ENCODE results near the gene SUOX. TPM values are rescaled to one million over a fixed set of nuclear protein-coding genes. Genes with fewer than 3 reads are reported as not detected.
A peak's percentile ranks its signal among the peaks of the same experiment; 100 is the strongest.

The SUOX gene
- total RNA-seq, 1 experiment from 2014 or later = 20.7 TPM

GRCh38 chr12:55965240-55965639, 31.8 kb upstream of the SUOX start:
- H3K36me3 ChIP-seq (ENCODE audit: control insufficient read depth, insufficient read depth, low read length) = peaks cover 7% of the 10 kb centered on the region; the same call in 1 of the 2 replicates
- intact Hi-C loops (cut with micrococcal nuclease; ENCODE audit: unreplicated experiment) = no loop called here
- no peak overlapping the region for H3K27ac ChIP-seq (ENCODE audit: low read length)
- no peaks in the 10 kb centered on the region for H3K27me3 ChIP-seq (ENCODE audit: control insufficient read depth, insufficient read depth, low read length)
- TF ChIP-seq, protein P1, sequence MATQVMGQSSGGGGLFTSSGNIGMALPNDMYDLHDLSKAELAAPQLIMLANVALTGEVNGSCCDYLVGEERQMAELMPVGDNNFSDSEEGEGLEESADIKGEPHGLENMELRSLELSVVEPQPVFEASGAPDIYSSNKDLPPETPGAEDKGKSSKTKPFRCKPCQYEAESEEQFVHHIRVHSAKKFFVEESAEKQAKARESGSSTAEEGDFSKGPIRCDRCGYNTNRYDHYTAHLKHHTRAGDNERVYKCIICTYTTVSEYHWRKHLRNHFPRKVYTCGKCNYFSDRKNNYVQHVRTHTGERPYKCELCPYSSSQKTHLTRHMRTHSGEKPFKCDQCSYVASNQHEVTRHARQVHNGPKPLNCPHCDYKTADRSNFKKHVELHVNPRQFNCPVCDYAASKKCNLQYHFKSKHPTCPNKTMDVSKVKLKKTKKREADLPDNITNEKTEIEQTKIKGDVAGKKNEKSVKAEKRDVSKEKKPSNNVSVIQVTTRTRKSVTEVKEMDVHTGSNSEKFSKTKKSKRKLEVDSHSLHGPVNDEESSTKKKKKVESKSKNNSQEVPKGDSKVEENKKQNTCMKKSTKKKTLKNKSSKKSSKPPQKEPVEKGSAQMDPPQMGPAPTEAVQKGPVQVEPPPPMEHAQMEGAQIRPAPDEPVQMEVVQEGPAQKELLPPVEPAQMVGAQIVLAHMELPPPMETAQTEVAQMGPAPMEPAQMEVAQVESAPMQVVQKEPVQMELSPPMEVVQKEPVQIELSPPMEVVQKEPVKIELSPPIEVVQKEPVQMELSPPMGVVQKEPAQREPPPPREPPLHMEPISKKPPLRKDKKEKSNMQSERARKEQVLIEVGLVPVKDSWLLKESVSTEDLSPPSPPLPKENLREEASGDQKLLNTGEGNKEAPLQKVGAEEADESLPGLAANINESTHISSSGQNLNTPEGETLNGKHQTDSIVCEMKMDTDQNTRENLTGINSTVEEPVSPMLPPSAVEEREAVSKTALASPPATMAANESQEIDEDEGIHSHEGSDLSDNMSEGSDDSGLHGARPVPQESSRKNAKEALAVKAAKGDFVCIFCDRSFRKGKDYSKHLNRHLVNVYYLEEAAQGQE (IDR thresholded peaks at IDR 0.05; ENCODE audit: insufficient read depth in 1 of 2, low read depth in 2 of 2, low read length in 1 of 2) = no peak
- TF ChIP-seq POLR2AphosphoS5 (IDR thresholded peaks at IDR 0.05; ENCODE audit: low read depth, low read length) (no peak), TCF7L2 (IDR thresholded peaks at IDR 0.05; ENCODE audit: low read depth, low read length) (no peak), SIN3A (IDR thresholded peaks at IDR 0.05; ENCODE audit: borderline replicate concordance, insufficient read depth, low read depth, low read length) (no peak)
- TF ChIP-seq, protein P2, sequence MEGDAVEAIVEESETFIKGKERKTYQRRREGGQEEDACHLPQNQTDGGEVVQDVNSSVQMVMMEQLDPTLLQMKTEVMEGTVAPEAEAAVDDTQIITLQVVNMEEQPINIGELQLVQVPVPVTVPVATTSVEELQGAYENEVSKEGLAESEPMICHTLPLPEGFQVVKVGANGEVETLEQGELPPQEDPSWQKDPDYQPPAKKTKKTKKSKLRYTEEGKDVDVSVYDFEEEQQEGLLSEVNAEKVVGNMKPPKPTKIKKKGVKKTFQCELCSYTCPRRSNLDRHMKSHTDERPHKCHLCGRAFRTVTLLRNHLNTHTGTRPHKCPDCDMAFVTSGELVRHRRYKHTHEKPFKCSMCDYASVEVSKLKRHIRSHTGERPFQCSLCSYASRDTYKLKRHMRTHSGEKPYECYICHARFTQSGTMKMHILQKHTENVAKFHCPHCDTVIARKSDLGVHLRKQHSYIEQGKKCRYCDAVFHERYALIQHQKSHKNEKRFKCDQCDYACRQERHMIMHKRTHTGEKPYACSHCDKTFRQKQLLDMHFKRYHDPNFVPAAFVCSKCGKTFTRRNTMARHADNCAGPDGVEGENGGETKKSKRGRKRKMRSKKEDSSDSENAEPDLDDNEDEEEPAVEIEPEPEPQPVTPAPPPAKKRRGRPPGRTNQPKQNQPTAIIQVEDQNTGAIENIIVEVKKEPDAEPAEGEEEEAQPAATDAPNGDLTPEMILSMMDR (IDR thresholded peaks at IDR 0.05) = no peak
- peaks cover 13% of the 10 kb centered on the region for H3K4me1 ChIP-seq (ENCODE audit: control insufficient read depth, insufficient read depth, low read length)
- no peak for DNase-seq (ENCODE audit: low read depth, low spot score)
- ATAC-seq = no peak
- in situ Hi-C loops (cut with HindIII; ENCODE audit: low pct_unique_long_range_greater_than_20kb, low sequenced_read_pairs) = no loop called here
- H3K9me3 ChIP-seq (ENCODE audit: control insufficient read depth, insufficient read depth, low read depth, low read length) = no peaks in the 10 kb centered on the region
- ChIA-PET POLR2A (no interaction called here), CTCF (no interaction called here)
- H3K4me3 ChIP-seq (ENCODE audit: low read depth in 2 of 2, low read length in 2 of 2) = no peak overlapping the region
- no TSS peak for BruUV-seq (replicated peaks)

DNA sequence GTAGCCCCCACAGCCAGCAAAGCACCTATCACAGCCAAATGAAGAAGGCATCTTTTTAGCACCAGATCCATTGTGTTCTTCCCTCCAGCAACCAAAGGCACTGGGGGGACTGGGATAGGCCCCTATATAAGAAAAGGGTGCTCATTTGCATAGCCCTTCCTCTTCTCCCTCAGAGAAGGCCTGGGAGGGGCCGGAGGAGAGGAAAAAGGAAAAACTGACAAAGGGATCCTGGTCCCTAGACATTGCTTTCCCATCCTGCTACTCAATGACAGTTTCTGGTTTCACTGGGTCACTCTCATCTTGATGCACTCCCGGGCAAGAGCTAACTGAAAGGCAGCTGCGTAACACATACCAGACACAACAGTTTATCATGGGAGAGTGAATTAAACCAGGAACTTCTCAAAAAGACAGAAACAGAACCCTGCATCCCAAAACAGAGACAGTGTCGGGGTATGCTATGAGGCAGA, 31.1 kb upstream of the SUOX start, which contains the start of gene PMEL:
TSS of gene PMEL (minus strand) at position 102 of the 467 bp plus-strand sequence. CDS start at position 71, 31 bp downstream.
- H3K4me3 ChIP-seq (ENCODE audit: low read depth in 2 of 2, low read length in 2 of 2) = peak within 1 kb of the TSS; percentile 92 to 98
- POLR2A ChIA-PET = no interaction called here
- CTCF ChIA-PET = interaction anchor here (0.5 kb wide), 1 partner anchor 63 kb away, joined by 11 read pairs; no protein-coding TSS in a partner anchor
- no peaks in the 10 kb centered on the region for H3K9me3 ChIP-seq (ENCODE audit: control insufficient read depth, insufficient read depth, low read depth, low read length)
- DNase-seq (ENCODE audit: low read depth, low spot score) = no peak
- no peaks in the 10 kb centered on the region for H3K27me3 ChIP-seq (ENCODE audit: control insufficient read depth, insufficient read depth, low read length)
- intact Hi-C loops (cut with micrococcal nuclease; ENCODE audit: unreplicated experiment) (no loop called here), in situ Hi-C loops (cut with HindIII; ENCODE audit: low pct_unique_long_range_greater_than_20kb, low sequenced_read_pairs) (no loop called here)
- H3K4me1 ChIP-seq (ENCODE audit: control insufficient read depth, insufficient read depth, low read length) = peaks cover 13% of the 10 kb centered on the region
- H3K27ac ChIP-seq (ENCODE audit: low read length) = peak within 1 kb of the TSS; percentile 93
- BruUV-seq (replicated peaks) = no TSS peak
- ATAC-seq = peak; percentile 9
- no peak for TF ChIP-seq SIN3A (IDR thresholded peaks at IDR 0.05; ENCODE audit: borderline replicate concordance, insufficient read depth, low read depth, low read length)
- TF ChIP-seq, protein P2 (IDR thresholded peaks at IDR 0.05) = no peak
- TF ChIP-seq, protein P1 (IDR thresholded peaks at IDR 0.05; ENCODE audit: insufficient read depth in 1 of 2, low read depth in 2 of 2, low read length in 1 of 2) = no peak
- TF ChIP-seq POLR2AphosphoS5 (IDR thresholded peaks at IDR 0.05; ENCODE audit: low read depth, low read length) = no peak
- no peak for TF ChIP-seq TCF7L2 (IDR thresholded peaks at IDR 0.05; ENCODE audit: low read depth, low read length)
- peaks cover 9% of the 10 kb centered on the region for H3K36me3 ChIP-seq (ENCODE audit: control insufficient read depth, insufficient read depth, low read length)

All from Panc1 (cell line).